IgD-negative memory B cell (primary cell): ENCODE results near the gene DGKZ. TPM values are rescaled to one million over a fixed set of nuclear protein-coding genes. Genes with fewer than 3 reads are reported as not detected.
"Not testable (repeated sequence)": the region's sequence is repeated elsewhere in the genome, so short reads cannot be mapped to it uniquely, and the experiment has no call there.

Source experiments
- H3K27ac Mint-ChIP-seq, 3 donors: one replicate each; pipeline ENCODE4 v1.8.0; 2020 to 2022; ENCODE audit warnings: mild to moderate bottlenecking in 3 of 3, mixed read lengths in 3 of 3, moderate library complexity in 1 of 3
- H3K27me3 Mint-ChIP-seq: one replicate; pipeline ENCODE4 v1.8.0; 2021; ENCODE audit warnings: mixed read lengths
- H3K36me3 Mint-ChIP-seq: one replicate; pipeline ENCODE4 v1.8.0; 2020; ENCODE audit warnings: mild to moderate bottlenecking, mixed read lengths
- H3K4me1 Mint-ChIP-seq, 3 donors: one replicate each; pipeline ENCODE4 v1.8.0; 2020 to 2022; ENCODE audit warnings: mixed read lengths in 3 of 3, mild to moderate bottlenecking in 1 of 3
- H3K4me3 Mint-ChIP-seq, 4 donors: one replicate each; pipeline ENCODE4 v1.8.0; 2020 to 2022; ENCODE audit warnings: mild to moderate bottlenecking in 4 of 4, mixed read lengths in 4 of 4, moderate library complexity in 3 of 4
- H3K9me3 Mint-ChIP-seq, 3 donors: one replicate each; pipeline ENCODE4 v1.8.0; 2020 to 2021; ENCODE audit warnings: mixed read lengths in 3 of 3, mild to moderate bottlenecking in 1 of 3
- polyA plus RNA-seq: library from polyadenylated mRNA; unstranded; fragments of 300-500 nt; fragmentation: Illumina TruSeq; gene quantifications from one replicate; pipeline ENCODE4 v1.2.3, GENCODE V29; 2021

Gene DGKZ
- polyA plus RNA-seq, 1 donor from 2014 or later: 9.0 TPM

DNA sequence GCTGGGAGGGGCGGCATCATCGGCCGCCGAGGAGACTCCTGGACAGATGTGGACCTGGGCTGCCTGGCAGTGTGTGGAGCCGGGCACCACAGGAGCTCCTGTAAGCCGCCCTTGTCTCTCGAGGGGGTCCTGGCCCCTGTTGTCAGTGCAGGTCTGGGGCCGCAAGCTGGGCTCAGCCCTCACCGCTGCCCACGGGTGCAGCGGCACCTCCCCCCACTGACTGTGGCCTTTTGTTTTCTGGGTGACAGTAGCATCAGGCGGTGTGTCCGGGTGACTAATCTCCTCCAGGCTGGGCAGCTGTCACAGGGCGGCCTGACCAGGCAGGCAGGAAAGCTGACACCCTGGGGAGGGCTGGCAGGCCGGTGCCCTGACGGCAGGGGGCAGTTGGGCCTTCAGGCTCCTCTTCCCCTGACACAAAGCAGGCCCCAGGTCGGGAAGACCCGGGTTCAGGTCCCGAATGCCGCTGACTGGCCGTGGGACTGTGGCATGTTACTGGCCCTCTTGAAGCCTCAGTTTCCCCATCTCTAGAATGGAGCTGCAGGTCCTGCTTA, 16.3 kb downstream of the DGKZ start:
- no peaks in the 10 kb centered on the region for H3K27me3 Mint-ChIP-seq
- H3K36me3 Mint-ChIP-seq: no peaks in the 10 kb centered on the region
- no peaks in the 10 kb centered on the region for H3K9me3 Mint-ChIP-seq
- H3K4me3 Mint-ChIP-seq: no peak overlapping the region
- peaks cover 7 to 11% (median 11%) of the 10 kb centered on the region in 3 donors for H3K4me1 Mint-ChIP-seq
- H3K27ac Mint-ChIP-seq: no peak overlapping the region

GRCh38 chr11:46364056-46364455, 16.8 kb downstream of the DGKZ start:
- no peaks in the 10 kb centered on the region for H3K9me3 Mint-ChIP-seq
- H3K27me3 Mint-ChIP-seq: no peaks in the 10 kb centered on the region
- no peak overlapping the region for H3K4me3 Mint-ChIP-seq
- no peaks in the 10 kb centered on the region for H3K36me3 Mint-ChIP-seq
- peak overlapping the region in 1 of 3 donors; percentile 64 for H3K27ac Mint-ChIP-seq
- H3K4me1 Mint-ChIP-seq: peaks cover 7 to 11% (median 11%) of the 10 kb centered on the region in 3 donors

- Mint-ChIP-seq H3K27me3 (no peaks in the 10 kb centered on the region), H3K4me1 (peaks cover 7 to 15% (median 11%) of the 10 kb centered on the region in 3 donors), H3K4me3 (no peak overlapping the region), H3K9me3 (no peaks in the 10 kb centered on the region), H3K36me3 (no peaks in the 10 kb centered on the region), H3K27ac (no peak overlapping the region)
Observed at GRCh38 chr11:46364791-46365190, 17.5 kb downstream of the DGKZ start.

GRCh38 chr11:46366260-46366659, 19.0 kb downstream of the DGKZ start:
- Mint-ChIP-seq H3K4me3 (no peak overlapping the region), H3K27me3 (no peaks in the 10 kb centered on the region), H3K4me1 (peaks cover under 1 to 10% (median 6%) of the 10 kb centered on the region in 3 donors), H3K9me3 (no peaks in the 10 kb centered on the region), H3K27ac (no peak overlapping the region), H3K36me3 (no peaks in the 10 kb centered on the region)

GRCh38 chr11:46366661-46367161, 19.4 kb downstream of the DGKZ start:
- Mint-ChIP-seq H3K9me3 (no peaks in the 10 kb centered on the region), H3K4me3 (no peak overlapping the region), H3K36me3 (no peaks in the 10 kb centered on the region), H3K27ac (no peak overlapping the region), H3K4me1 (peaks cover 0 to 8% (median 5%) of the 10 kb centered on the region in 3 donors), H3K27me3 (no peaks in the 10 kb centered on the region)

DNA sequence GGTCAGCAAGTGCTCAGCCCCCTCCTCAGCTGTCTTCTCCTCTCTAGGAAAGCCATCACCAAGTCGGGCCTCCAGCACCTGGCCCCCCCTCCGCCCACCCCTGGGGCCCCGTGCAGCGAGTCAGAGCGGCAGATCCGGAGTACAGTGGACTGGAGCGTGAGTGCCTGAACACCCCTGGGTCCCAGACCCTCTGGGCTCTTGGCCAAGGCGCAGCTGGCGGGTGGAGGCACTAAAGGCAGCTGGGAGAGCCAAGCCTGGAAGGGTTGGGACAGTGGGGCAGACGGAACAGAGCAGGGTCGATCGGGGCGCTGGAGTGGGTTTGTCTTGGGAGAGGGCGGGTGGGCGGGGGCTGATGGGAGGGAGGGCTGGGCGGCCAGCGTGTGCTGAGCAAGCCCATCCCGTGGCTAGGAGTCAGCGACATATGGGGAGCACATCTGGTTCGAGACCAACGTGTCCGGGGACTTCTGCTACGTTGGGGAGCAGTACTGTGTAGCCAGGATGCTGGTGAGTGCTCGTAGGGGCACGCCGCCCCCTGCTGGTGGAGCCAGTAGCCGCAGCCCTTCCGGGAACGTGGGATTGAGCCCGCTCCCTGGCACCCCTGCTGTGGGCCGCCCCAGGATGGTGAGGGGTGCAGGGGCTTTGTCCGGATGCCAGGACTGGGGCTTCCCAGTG, 20.1 kb downstream of the DGKZ start:
- H3K9me3 Mint-ChIP-seq: no peaks in the 10 kb centered on the region
- H3K27ac Mint-ChIP-seq: no peak overlapping the region
- H3K4me3 Mint-ChIP-seq: no peak overlapping the region
- H3K27me3 Mint-ChIP-seq: no peaks in the 10 kb centered on the region
- H3K36me3 Mint-ChIP-seq: no peaks in the 10 kb centered on the region
- peaks cover 0 to 7% (median 3%) of the 10 kb centered on the region in 3 donors for H3K4me1 Mint-ChIP-seq

GRCh38 chr11:46367916-46368267, 20.6 kb downstream of the DGKZ start:
- H3K4me1 Mint-ChIP-seq: peaks cover 0 to 5% (median 3%) of the 10 kb centered on the region in 3 donors
- no peak overlapping the region for H3K27ac Mint-ChIP-seq
- H3K4me3 Mint-ChIP-seq: no peak overlapping the region
- no peaks in the 10 kb centered on the region for H3K9me3 Mint-ChIP-seq
- no peaks in the 10 kb centered on the region for H3K27me3 Mint-ChIP-seq
- H3K36me3 Mint-ChIP-seq: no peaks in the 10 kb centered on the region

GRCh38 chr11:46369458-46370152, 22.3 kb downstream of the DGKZ start:
- no peaks in the 10 kb centered on the region for H3K27me3 Mint-ChIP-seq
- H3K4me3 Mint-ChIP-seq: no peak overlapping the region
- no peaks in the 10 kb centered on the region for H3K9me3 Mint-ChIP-seq
- H3K4me1 Mint-ChIP-seq: peaks cover 0 to 5% (median 3%) of the 10 kb centered on the region in 3 donors
- peak overlapping the region in 1 of 3 donors; percentile 39 for H3K27ac Mint-ChIP-seq
- H3K36me3 Mint-ChIP-seq: no peaks in the 10 kb centered on the region

DNA sequence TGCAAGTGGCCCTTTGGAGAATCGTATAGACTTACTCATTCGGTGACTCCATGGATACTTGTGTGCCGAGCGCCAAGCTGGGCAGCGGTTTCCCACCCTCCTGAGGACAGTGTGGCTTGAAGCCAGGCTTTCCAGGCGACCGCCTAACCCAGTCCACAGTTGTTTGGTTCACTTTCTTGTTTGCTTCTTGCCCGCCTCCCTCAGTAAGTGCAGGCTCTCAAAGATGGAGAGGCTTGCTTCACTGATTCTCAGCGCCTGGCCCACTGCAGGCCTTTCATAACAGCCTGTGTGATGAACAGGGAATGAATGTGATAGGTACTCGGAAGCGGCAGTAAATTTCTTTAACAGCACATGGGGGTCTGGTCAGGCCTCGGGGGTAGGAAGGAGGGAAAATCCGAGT, 23.0 kb downstream of the DGKZ start:
- Mint-ChIP-seq H3K36me3 (no peaks in the 10 kb centered on the region), H3K4me1 (peaks cover 0 to 5% (median 3%) of the 10 kb centered on the region in 3 donors), H3K27ac (peak overlapping the region in 1 of 3 donors; percentile 88), H3K4me3 (no peak overlapping the region), H3K9me3 (no peaks in the 10 kb centered on the region), H3K27me3 (no peaks in the 10 kb centered on the region)

- H3K27ac Mint-ChIP-seq, H3K27me3 Mint-ChIP-seq, H3K9me3 Mint-ChIP-seq, H3K36me3 Mint-ChIP-seq, H3K4me3 Mint-ChIP-seq, H3K4me1 Mint-ChIP-seq: not testable (repeated sequence)
Observed at GRCh38 chr11:46371262-46371661, 24.0 kb downstream of the DGKZ start.

- no peaks in the 10 kb centered on the region for H3K9me3 Mint-ChIP-seq
- no peaks in the 10 kb centered on the region for H3K36me3 Mint-ChIP-seq
- no peaks in the 10 kb centered on the region for H3K27me3 Mint-ChIP-seq
- no peak overlapping the region for H3K4me3 Mint-ChIP-seq
- no peak overlapping the region for H3K27ac Mint-ChIP-seq
- H3K4me1 Mint-ChIP-seq: peaks cover 0 to 5% (median 3%) of the 10 kb centered on the region in 3 donors
Observed at GRCh38 chr11:46372086-46372485, 24.8 kb downstream of the DGKZ start.

DNA sequence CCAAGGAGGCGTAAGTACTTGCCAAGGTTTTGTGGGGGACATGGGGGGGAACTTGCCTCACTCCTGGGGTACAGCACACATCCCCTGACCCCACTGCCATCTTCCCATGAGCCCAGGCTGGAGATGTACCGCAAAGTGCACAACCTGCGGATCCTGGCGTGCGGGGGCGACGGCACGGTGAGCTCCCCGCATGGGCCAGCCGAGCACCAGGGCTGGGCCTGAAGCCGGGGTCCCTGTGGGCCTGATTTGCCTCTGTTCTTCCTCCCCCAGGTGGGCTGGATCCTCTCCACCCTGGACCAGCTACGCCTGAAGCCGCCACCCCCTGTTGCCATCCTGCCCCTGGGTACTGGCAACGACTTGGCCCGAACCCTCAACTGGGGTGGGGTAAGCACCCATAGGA, 25.2 kb downstream of the DGKZ start:
- not testable (repeated sequence) for H3K27me3 Mint-ChIP-seq, H3K36me3 Mint-ChIP-seq, H3K27ac Mint-ChIP-seq, H3K9me3 Mint-ChIP-seq, H3K4me1 Mint-ChIP-seq, H3K4me3 Mint-ChIP-seq

GRCh38 chr11:46373787-46374740, 26.8 kb downstream of the DGKZ start:
- Mint-ChIP-seq H3K9me3 (no peaks in the 10 kb centered on the region), H3K4me1 (peaks cover 0 to 4% (median 1%) of the 10 kb centered on the region in 3 donors), H3K36me3 (no peaks in the 10 kb centered on the region), H3K4me3 (no peak overlapping the region), H3K27me3 (no peaks in the 10 kb centered on the region), H3K27ac (no peak overlapping the region)

DNA sequence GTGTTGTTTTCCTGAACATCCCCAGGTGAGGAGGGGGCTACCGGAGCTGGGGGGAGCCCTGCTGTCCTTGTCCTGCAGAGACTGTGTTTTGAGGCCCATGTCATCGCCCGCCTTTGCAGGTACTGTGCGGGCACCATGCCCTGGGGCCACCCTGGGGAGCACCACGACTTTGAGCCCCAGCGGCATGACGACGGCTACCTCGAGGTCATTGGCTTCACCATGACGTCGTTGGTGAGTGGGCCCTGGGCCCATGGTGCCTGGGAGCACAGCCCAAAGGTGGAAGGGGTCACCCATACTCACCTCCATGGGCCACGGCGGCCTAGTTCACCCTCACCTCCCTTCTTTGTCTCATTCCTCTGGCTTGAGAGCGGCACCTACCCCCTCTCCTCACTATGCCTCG, 27.6 kb downstream of the DGKZ start:
- H3K27ac Mint-ChIP-seq: no peak overlapping the region
- H3K4me3 Mint-ChIP-seq: no peak overlapping the region
- no peaks in the 10 kb centered on the region for H3K27me3 Mint-ChIP-seq
- no peaks in the 10 kb centered on the region for H3K9me3 Mint-ChIP-seq
- H3K36me3 Mint-ChIP-seq: no peaks in the 10 kb centered on the region
- peaks cover 0 to 1% (median 0%) of the 10 kb centered on the region in 3 donors for H3K4me1 Mint-ChIP-seq
